Measurements from ENCODE around the gene RRAGD.

The RRAGD gene

GRCh38 chr6:89328976-89329375 is 83.1 kb downstream of the RRAGD start:
- DNase-seq: no peak

GRCh38 chr6:89324304-89324703 is 87.8 kb downstream of the RRAGD start:
- no peak for DNase-seq

GRCh38 chr6:89323511-89323971 is 88.5 kb downstream of the RRAGD start:
- DNase-seq: no peak

GRCh38 chr6:89321131-89321970 is 90.7 kb downstream of the RRAGD start:
- DNase-seq: no peak

- DNase-seq: no peak
Measured at GRCh38 chr6:89320012-89320559, 92.0 kb downstream of the RRAGD start.

- DNase-seq: no peak
Measured at GRCh38 chr6:89317067-89317466, 95.0 kb downstream of the RRAGD start.

GRCh38 chr6:89315249-89315885 is 96.7 kb downstream of the RRAGD start, which contains the start of gene GABRR2:
GABRR2 (minus strand) TSS chr6:89315299; CDS start chr6:89315165, 134 bp downstream.
- DNase-seq: no peak

- no peak for DNase-seq
Measured at GRCh38 chr6:89314692-89315091, 97.4 kb downstream of the RRAGD start.
